Bronchial epithelial cell (primary cell): ENCODE measurements around the gene UCHL1. TPM values are rescaled to one million over a fixed set of nuclear protein-coding genes. Genes with fewer than 3 reads are reported as not detected.

Experiments used
- DNase-seq: peaks from one replicate; pipeline ENCODE4 v3.0.0-alpha.2; 2010; ENCODE audit warnings: low read depth
- FAIRE-seq: peaks from 2 replicates; lab custom pipeline; 2011; peaks lifted over from hg19 to GRCh38; lab: Jason Lieb, UNC
- H3K27me3 ChIP-seq: 2 replicates; pipeline ENCODE4 v1.5.1; 2011; ENCODE audit warnings: low read length; ENCODE audit not compliant: control insufficient read depth, insufficient read depth
- H3K36me3 ChIP-seq: 2 replicates; pipeline ENCODE4 v1.5.1; 2011; ENCODE audit warnings: low read length; ENCODE audit not compliant: control insufficient read depth, insufficient read depth
- H3K4me3 ChIP-seq: 2 replicates; pipeline ENCODE4 v1.5.1; 2011; ENCODE audit warnings: mild to moderate bottlenecking, low read depth, low read length, control low read depth
- CTCF ChIP-seq: IDR thresholded peaks from 2 replicates; pipeline ENCODE4 v1.5.1; 2011; ENCODE audit warnings: mild to moderate bottlenecking, moderate library complexity, low read length, control low read depth, inconsistent platforms; ENCODE audit not compliant: insufficient read depth, severe bottlenecking
- total RNA-seq: library from RNA; depleted of rRNA; stranded (reverse); fragments of >200 nt; gene quantifications from 2 replicates; pipeline ENCODE4 v1.2.1, GENCODE V29; 2014

Gene UCHL1
- total RNA-seq, 1 donor from 2014 or later = 28.4 TPM

DNA sequence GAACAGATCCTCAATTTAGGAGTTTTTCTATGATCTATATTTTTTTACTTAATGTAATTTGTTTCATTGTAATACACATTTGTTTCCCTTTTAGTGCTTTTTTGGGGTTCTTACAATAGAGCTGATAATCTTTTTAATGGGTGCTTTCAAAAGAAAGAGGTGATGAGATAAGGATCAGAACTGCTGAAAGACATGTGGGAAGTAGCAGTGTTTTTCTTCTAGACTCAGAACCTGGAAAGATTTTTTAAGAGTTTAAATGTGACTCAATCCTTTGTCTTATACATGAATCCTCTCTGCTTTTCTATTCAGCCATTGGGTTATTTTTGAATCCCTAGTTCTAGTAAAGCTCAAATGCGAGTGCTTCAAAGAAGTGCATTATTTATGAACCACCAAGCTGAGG lies 25.6 kb downstream of the UCHL1 start:
- DNase-seq = no peak
- no peak for TF ChIP-seq CTCF
- Histone ChIP-seq H3K4me3 (no peak overlapping the region), H3K36me3 (no peaks in the 10 kb centered on the region), H3K27me3 (no peaks in the 10 kb centered on the region)
- FAIRE-seq = no peak

DNA sequence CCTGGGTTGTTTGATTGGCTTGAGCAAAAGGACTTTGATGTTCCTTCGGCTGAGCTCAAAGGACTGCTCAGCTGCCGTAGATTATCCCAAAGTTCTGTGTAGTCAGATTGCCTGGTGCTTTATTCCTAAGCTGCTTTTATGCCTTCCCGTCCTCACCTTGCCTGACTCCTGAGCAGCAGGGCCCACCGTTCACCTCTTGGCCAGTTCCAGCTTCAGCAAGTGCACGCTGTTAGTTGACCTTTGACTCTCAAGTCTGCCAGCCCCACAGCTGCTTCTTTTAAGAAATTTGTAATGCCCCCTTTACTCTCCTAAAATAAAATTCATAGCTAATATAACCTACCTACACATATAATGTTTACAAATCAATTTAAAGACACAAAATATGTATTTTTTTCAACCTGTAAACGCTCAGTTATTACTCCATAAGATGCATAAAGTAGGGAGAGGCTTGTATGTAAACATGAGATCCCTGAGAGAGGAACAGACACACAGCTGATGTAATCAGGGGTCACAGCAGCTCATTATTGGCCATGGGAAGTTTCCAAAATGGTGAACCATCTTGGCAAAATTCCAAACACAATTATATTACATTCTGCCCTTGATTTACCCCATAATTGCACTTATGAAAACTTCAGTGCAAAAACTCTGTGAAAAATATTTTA lies 28.6 kb downstream of the UCHL1 start:
- TF ChIP-seq CTCF = no peak
- DNase-seq = no peak
- Histone ChIP-seq H3K27me3 (no peaks in the 10 kb centered on the region), H3K36me3 (no peaks in the 10 kb centered on the region), H3K4me3 (no peak overlapping the region)
- no peak for FAIRE-seq

- no peak for TF ChIP-seq CTCF
- Histone ChIP-seq H3K27me3 (no peaks in the 10 kb centered on the region), H3K36me3 (no peaks in the 10 kb centered on the region), H3K4me3 (no peak overlapping the region)
- FAIRE-seq = no peak
- no peak for DNase-seq
Measured at GRCh38 chr4:41285864-41286235, 29.1 kb downstream of the UCHL1 start.

DNA sequence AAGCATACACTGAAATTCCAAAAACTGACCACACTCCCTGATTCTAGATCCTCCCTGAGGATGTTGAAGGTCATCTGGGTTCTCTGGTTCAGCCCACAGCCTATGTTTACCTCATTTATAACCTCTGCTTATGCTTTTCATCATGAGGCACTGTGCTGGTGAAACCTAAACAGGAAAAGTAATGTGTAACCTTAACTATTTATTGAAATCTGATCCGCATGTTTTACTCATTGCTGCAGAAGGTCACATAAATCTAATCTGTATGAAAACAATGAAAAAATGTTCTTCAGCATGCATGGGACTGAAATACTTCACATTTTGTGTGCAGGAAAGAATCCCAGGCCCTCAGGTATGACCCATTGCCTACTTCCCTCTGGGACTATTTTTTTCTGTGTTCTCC lies 30.3 kb downstream of the UCHL1 start:
- no peak for DNase-seq
- FAIRE-seq = no peak
- TF ChIP-seq CTCF = no peak
- Histone ChIP-seq H3K4me3 (no peak overlapping the region), H3K27me3 (no peaks in the 10 kb centered on the region), H3K36me3 (no peaks in the 10 kb centered on the region)

GRCh38 chr4:41287852-41288251 lies 31.1 kb downstream of the UCHL1 start:
- Histone ChIP-seq H3K36me3 (no peaks in the 10 kb centered on the region), H3K27me3 (no peaks in the 10 kb centered on the region), H3K4me3 (no peak overlapping the region)
- no peak for DNase-seq
- TF ChIP-seq CTCF = no peak
- FAIRE-seq = no peak

DNA sequence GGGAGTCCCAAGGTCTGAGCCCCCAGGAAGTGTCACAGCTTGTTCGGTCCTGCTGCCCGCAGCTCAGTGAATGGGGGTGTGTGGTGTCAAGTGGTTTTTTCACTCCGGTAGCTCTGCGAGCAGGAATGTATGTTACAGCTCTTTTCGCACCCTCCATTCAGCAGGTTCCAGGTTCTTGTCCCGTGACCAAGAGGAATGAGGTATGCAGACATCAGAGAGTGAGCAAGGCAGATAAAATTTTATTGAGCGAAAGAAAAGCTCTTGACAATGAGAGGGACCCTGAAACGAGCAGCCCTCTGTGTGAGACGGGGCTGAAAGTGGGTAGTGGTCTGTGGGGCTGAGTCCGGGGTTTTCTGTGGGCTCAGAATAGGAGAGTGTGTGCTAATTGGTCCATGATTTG lies 31.5 kb downstream of the UCHL1 start:
- H3K27me3 ChIP-seq = no peaks in the 10 kb centered on the region
- H3K4me3 ChIP-seq = no peak overlapping the region
- FAIRE-seq = no peak
- TF ChIP-seq CTCF = no peak
- H3K36me3 ChIP-seq = no peaks in the 10 kb centered on the region
- no peak for DNase-seq
